GM21515 (cell line): Measurements from ENCODE around the gene VPS13A.
"Not testable (repeated sequence)": the region's sequence is repeated elsewhere in the genome, so short reads cannot be mapped to it uniquely, and the experiment has no call there.

Source experiments
- ATAC-seq: cut with Tn5 transposase; IDR thresholded peaks from one replicate; pipeline ENCODE4 v1.9.1; 2021; ENCODE audit not compliant: unreplicated experiment

The VPS13A gene

GRCh38 chr9:77291714-77292113 is 114.4 kb downstream of the VPS13A start:
- no peak for ATAC-seq

- no peak for ATAC-seq
These were observed 116.6 kb downstream of the VPS13A start for GRCh38 chr9:77293949-77294348.

DNA sequence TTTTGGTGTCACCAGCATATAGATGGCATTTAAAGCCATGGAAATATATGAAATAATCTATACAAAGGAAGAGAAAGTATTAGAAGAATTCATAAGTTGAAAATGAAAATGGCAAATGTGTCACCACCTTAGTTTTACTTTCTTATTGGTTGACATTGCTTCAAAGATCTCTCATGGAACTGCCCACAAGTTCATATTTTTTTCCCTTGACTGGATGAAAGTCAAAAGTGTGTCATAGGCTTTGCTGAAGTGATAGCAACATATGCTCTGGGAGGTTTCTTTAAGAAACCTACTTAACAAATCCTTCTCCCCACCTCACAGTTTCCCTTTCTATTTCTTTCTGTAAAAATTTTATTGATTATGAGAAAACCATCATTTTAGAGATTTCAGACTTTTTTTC is 127.2 kb downstream of the VPS13A start:
- peak; percentile 63 for ATAC-seq

DNA sequence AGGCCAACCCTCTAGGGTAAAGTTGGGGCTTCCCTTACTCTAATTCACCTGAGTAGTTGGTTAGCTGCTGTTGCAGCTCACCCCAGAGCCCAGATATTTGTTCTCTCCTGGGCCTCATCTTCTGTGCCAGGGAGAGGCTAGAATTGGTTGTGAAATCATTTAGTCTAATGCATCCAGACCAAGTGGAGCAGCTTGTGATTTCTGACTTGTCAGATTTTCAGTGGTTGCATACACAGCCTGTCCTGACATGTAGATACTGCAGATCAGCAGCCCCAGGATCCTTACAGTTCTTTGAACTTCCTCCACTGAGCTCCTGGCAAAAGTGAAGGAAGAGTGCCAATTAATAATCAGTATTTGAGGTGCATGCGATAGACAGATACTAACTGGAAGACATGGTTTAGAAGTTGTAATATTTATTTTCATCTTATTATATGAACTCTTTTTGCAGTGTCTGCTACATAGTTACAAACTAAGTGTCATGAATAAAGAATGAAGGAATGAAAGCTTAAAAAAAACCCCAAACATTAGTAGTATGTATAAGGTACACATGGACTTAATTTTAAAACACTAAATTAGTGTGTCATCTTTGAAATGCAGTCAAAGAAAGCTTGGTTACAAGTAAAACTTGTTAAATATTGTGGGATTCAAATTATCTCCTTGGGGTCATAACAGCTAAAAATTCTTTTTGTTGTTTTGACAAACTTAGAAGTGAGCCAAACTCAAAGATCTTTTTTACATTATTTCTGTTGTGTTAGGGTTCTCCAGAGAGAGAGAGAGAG is 128.5 kb downstream of the VPS13A start:
- no peak for ATAC-seq

DNA sequence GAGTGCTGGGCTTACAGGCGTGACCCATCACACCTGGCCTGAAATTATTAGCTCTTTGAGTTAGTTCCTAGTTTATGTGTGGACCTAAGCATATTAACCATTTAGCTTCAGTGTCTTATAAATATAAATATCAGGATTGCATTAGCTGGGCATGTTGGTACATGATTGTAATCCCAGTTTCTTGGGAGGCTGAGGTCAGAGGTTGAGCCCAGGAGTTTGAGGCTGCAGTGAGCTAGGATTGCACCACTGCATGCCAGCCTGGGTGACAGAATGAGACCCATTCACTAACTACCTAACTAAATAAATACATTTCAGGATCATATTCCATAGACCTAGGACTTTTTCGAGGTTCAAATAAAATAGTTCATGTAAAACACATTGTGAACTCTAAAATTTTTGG is 129.8 kb downstream of the VPS13A start:
- no peak for ATAC-seq

GRCh38 chr9:77316058-77316457 is 138.7 kb downstream of the VPS13A start:
- ATAC-seq = no peak

- no peak for ATAC-seq
These were observed 147.7 kb downstream of the VPS13A start for GRCh38 chr9:77325058-77325457.

- ATAC-seq = no peak
These were observed 150.8 kb downstream of the VPS13A start for GRCh38 chr9:77328102-77328501.

DNA sequence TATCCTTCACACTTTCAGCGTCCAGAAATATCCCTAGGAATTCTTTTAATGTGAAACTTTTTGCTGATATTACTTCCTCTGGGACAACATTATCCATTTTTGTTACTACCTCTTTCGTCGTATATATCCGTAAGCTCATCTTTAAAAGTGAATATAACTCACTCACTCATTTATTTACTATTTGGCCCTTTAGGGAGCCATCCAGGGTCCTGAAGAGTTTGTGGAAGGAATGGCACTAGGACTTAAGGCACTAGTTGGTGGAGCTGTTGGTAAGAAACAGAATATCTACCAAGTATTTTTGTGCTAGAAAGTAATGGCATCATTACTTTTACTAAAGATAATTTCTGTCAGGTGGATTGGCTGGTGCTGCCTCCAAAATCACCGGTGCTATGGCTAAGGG is 192.7 kb downstream of the VPS13A start:
- no peak for ATAC-seq

DNA sequence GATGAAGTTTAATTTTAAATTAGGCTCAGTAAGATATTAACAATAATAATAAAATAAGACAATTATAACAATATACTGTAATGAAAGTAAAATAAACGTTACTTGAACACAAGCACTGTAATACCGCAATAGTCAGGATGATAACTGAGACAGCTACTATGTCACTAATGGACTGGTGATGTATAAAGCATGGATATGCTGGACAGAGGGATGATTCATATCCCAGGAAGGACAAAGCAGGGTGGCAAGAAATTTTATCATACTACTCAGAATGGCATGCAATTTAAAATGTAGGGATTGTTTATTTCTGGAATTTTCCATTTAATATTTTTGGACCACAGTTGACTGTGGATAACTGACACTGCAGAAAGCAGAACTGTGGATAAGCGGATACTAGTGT is 196.9 kb downstream of the VPS13A start:
- no peak for ATAC-seq

- ATAC-seq = no peak
These were observed 198.7 kb downstream of the VPS13A start for GRCh38 chr9:77375956-77376532.

- no peak for ATAC-seq
These were observed 207.1 kb downstream of the VPS13A start for GRCh38 chr9:77384406-77384805.

- no peak for ATAC-seq
These were observed 208.9 kb downstream of the VPS13A start for GRCh38 chr9:77386187-77386586.

DNA sequence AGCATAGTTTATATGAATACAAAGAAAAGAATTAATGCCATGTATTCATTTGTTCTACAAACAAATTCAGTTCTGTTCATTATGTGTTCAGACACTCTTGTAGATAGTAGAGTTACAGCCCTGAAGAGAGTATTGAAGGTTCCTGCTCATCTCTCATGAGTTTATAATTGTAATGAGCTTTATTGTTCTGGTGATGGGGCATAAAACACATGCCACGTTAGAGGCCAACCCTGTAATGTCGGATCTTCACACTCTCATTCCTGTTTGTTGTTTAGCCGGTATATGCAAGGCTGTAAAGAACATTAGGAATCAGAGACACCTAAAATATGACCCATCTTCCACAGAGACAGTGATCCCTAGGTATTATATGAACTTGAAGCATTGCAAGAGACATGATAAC is 214.5 kb downstream of the VPS13A start:
- no peak for ATAC-seq

DNA sequence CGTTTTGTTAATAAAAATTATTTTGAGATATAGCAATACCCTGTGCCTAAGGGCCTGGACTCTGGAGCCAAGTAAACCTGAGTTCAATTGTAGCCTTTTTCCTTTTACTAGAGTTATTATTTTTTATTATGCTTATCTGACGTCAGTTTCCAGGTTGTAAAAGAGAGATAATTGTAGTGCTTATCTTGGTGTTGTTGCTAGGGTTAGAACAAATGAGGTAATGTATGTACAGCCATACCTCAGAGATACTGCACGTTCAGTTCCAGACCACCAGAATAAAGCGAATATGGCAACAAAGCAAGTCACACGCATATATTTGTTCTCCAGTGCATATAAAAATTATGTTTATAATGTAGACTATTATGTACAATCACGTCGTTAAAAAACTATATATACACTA is 215.0 kb downstream of the VPS13A start:
- ATAC-seq = no peak

GRCh38 chr9:77398581-77398980 is 221.2 kb downstream of the VPS13A start:
- ATAC-seq = not testable (repeated sequence)

GRCh38 chr9:77399964-77400363 is 222.6 kb downstream of the VPS13A start:
- no peak for ATAC-seq

DNA sequence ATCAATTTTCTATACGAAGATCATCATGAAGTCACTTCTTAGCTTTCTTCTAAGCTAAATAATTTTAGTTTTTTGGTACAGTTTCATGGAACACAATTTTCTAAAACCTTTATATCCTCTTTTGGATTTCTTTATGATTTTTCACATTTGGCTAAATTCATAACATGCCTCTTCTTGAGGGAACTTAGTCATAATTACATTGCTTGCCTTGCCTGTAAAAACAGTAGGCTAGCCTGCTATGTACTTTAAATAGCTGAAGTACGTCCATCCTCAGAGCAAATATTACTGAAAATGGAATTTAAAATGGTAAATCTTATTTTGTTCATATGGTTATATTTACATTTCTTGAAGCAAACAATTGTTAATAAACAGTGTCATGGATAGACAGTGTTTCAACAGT is 225.0 kb downstream of the VPS13A start:
- ATAC-seq = no peak

DNA sequence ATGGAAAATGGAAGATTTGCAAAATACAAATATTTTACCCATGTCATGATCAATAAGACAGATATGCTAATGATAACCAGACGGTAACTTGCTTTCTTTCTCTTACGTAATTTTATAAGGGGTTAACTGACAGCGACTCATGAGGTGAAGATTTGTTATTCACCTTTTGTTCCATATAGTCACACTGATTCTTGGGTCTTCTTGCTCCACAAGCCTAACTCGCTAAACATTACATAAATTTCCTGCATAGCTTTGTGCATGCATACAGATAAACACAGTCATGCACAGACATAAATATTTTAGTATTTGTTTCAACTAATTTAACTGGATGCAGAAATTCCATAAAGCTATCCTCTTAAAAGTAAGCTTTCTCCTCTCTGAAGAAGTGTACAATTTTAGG is 225.9 kb downstream of the VPS13A start:
- no peak for ATAC-seq

DNA sequence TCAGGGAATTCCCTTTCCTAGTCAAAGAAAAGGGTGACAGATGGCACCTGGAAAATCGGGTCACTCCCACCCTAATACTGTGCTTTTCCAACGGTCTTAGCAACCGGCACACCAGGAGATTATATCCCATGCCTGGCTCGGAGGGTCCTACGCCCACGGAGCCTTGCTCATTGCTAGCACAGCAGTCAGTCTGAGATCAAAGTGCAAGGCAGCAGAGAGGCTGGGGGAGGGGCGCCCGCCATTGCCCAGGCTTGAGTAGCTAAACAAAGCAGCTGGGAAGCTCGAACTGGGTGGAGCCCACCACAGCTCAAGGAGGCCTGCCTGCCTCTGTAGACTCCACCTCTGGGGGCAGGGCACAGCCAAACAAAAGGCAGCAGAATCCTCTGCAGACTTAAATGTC is 231.2 kb downstream of the VPS13A start:
- not testable (repeated sequence) for ATAC-seq

GRCh38 chr9:77417566-77417965 is 240.2 kb downstream of the VPS13A start:
- no peak for ATAC-seq

GRCh38 chr9:77418226-77418625 is 240.9 kb downstream of the VPS13A start:
- ATAC-seq = no peak

DNA sequence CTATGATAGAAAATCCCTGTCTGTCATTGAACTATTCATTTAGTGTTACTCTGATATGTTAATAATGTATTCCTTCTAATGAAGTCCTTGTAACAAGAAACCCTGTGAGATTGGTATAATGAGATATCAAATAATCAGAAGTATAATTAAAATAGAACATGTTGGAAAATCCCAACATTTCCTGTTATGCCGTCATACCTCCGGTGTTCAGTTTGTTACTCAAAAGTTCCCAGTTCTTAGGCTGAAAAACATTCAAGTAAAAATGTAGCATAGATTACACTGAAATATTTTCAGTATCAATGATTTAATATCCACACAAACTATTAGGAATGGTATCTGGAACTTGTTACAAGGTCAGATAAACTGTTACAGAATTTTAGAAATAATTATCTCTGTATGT is 243.3 kb downstream of the VPS13A start:
- no peak for ATAC-seq
